ENCODE results near the gene RUNX1.

RUNX1 gene

DNA sequence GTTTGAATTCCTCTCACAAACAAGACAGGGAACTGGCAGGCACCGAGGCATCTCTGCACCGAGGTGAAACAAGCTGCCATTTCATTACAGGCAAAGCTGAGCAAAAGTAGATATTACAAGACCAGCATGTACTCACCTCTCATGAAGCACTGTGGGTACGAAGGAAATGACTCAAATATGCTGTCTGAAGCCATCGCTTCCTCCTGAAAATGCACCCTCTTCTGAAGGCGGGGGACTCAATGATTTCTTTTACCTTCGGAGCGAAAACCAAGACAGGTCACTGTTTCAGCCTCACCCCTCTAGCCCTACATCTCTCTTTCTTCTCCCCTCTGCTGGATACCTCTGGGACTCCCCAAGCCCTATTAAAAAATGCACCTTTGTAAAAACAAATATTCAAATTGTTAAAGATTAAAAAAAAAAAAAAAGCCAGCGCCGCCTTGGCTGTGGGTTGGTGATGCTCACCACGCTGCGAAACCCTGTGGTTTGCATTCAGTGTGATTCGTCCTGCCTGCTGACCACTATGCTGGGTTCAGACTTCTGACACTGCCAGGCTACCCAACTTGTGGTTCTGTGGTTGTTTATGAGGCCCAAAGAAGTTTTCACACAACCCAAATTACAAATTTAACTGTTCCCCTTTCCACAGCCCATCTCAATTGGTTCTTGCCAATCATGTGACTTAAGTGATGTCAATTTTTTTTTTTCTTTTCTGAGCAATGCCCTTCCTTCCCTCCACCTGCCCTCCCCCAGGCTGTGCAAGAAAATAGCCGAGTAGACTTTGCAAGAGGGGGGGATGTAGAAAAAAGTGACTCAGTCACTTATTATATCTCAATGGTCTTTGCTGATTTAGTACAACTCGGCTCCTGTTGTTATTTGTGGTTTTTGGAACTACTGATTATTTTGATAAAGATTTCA, at the start of gene RUNX1:
Gene RUNX1 (minus strand): TSS at position 597 of the 912 bp plus-strand sequence.
- peak; percentile 90 for DNase-seq

GRCh38 chr21:35097525-35097924, 48.4 kb upstream of the RUNX1 start:
- DNase-seq, result no peak

GRCh38 chr21:35096959-35097358, 47.9 kb upstream of the RUNX1 start:
- DNase-seq, result no peak

DNA sequence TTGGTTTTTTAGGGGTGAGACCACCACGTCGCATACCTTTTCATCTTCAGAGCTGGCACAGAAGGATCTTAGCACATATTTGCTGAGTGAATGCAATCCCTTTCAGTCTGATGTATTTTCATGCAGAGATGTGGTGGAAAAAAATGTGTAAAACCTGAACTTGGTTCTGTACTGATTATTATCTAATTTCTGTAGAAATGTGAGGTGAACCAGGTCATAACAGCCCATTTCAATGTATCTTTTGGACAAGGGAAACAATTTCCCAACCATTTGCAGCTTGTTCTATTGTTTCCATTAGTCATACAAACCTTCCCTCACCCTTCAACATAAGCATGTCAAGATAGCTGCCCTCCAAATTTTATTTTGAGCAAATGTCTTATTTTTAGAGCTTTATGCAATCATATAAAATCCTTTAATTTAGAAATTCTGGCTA, 46.8 kb upstream of the RUNX1 start:
- no peak for DNase-seq

GRCh38 chr21:35093514-35093913, 44.4 kb upstream of the RUNX1 start:
- DNase-seq, result no peak

GRCh38 chr21:35091496-35091895, 42.4 kb upstream of the RUNX1 start:
- no peak for DNase-seq

DNA sequence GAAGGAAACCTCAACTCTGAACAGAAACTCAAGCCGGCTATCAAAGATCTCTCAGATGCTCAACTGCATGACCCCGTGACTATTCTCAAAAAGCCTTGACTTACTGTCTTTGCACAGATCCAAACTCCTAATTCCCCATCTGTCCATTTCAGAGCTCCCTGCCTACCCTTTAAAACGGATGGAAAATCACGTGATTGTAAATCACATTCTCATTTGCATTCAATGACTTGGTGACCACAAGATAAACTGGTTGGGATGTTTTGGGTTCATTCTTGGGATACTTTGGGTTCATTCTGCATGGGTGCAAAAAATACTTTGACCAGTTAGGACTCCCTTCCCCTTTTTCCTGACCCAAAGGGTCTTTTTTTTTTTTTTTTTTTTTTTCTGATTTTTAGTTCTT, 41.3 kb upstream of the RUNX1 start:
- DNase-seq, result no peak

DNA sequence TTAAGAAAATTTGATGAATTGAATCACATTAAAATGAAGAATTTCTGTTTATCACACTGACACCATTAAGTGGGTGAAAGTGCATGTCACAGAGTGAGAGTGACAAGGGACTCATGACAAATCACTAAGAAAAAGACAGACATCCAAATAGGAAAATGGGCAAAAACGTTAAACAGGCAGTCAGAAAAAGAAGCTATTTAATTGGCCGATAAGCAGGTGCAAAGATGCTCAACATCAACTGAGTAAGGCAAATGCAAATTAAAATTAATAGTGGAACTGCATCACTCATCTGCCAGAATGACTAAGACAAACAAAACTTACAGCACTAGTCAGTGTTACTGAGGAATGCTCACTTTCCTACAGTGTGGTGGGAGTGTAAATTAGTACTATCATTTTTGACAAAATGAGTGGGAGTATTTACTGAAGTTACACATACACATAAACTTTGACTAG, 39.2 kb upstream of the RUNX1 start:
- no peak for DNase-seq

DNA sequence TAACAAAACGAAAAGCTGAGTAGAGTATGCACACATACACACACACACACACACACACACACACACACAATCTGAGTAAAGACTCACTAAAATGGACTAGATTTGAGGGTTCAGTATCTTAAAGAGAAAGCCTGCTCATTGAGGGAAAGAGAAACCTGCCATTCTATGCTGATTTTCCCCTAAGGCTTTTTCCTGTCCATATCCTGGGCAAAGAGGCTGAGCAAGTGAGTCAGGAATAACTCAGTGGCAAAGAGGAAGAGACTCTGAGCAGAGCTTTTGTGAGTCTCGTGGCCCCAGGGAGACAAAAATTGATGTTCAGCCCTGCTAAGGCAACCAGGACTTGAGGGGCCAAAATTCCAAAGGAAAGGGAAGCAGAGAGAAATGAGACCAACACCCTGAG, 37.3 kb upstream of the RUNX1 start:
- no peak for DNase-seq

DNA sequence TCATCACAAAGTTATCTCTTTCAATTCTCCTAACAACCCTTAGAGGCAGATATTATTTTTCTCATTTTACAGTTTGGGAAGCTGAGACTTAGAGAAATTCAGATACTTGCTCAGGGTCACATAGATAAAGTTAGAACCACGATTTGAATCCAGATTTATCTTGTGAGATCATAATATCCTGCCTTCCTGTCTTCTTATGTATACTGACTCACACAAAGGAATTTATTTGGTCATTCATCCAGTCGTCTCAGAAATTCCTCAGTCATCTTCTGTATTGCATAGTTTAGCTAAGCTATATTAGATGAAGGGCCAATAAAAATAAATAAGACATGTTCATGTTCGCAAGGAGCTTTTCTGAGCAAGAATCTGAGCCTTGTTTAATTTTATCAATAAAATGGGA, 35.8 kb upstream of the RUNX1 start:
- DNase-seq, result no peak

- no peak for DNase-seq
Measured at GRCh38 chr21:35083246-35083645, 34.1 kb upstream of the RUNX1 start.

GRCh38 chr21:35081861-35082260, 32.8 kb upstream of the RUNX1 start:
- no peak for DNase-seq

DNA sequence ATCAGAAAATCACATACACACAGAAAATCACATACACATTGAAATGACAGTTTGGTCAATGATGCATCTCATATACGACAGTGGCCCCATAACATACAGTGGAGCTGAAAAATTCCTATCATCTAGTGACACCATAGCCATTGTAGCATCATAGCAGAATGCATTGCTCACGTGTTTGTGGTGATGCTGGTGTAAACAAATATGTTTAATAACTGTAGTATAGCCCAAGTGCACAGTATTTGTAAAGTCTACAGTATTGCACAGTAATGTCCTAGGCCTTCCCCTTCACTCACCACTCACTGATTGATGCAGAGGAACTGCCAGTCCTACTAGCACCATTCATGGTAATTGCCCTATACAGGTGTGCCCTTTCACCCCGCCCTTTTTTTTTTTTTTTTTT, 30.1 kb upstream of the RUNX1 start:
- DNase-seq, result no peak

DNA sequence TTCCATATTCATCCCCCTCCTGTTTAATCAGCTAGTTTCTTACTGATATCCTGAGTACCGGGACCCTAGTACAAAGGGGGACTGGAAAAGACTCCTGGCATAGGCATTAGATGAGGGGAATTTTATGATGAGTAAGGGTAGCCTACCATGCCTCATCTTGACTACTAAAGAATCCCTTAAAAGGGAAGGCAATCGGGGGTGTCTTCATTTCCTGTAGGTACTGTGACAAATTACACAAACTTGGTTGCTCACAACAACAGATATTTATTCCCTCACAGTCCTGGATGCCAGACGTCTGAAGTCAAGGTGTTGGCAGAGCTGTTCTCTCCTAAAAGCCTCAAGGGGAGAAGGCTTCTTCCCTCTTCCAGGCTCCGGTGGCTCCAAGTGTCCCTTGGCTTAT, 28.9 kb upstream of the RUNX1 start:
- DNase-seq, result no peak

GRCh38 chr21:35077466-35077865, 28.4 kb upstream of the RUNX1 start:
- DNase-seq, result no peak

- DNase-seq, result no peak
Measured at GRCh38 chr21:35075546-35075945, 26.4 kb upstream of the RUNX1 start.

GRCh38 chr21:35072960-35073359, 23.9 kb upstream of the RUNX1 start:
- DNase-seq, result no peak

DNA sequence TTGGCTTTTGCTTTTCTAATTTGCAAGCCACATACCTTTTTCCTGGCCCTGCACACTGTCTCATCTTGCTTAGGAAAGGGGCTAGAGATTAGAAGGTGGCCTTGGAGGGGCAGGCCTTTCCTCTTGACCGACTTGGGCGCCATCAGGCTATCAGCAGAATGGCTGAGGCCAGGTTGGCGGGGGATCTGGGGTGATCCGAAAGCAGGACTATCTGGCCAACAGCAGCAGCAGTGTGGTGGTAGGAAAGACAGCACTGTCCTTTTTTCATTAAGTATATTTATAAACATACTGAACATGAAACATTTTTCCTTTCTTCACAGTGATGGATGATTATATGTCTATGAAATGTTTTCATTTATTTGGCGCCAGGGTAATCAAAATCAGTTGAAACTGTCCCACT, 23.5 kb upstream of the RUNX1 start:
- DNase-seq, result no peak

GRCh38 chr21:35071347-35071746, 22.2 kb upstream of the RUNX1 start:
- no peak for DNase-seq

DNA sequence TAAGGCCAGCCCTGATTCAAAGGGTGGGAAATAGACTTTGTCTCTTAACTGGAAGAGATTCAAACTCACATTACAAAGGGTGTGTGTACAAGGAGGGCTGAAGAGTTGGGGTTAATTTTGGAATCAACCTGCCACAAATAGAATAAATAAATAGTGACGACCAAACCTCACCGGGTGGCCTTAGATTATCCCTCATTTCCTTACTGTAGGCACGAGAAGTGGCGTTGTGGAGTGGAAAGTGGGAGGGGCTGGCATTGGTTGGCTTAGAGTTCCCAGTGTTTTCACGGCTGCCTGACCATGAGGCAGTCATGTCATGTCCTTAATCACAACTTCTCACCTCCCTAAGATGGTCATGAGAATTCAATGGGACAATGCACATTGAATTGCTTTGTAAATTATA, 21.3 kb upstream of the RUNX1 start:
- no peak for DNase-seq

- DNase-seq, result no peak
Measured at GRCh38 chr21:35066824-35067223, 17.7 kb upstream of the RUNX1 start.

- DNase-seq, result no peak
Measured at GRCh38 chr21:35063428-35064172, 14.5 kb upstream of the RUNX1 start.

GRCh38 chr21:35062016-35062415, 12.9 kb upstream of the RUNX1 start:
- DNase-seq, result no peak

- DNase-seq, result no peak
Measured at GRCh38 chr21:35059742-35060141, 10.6 kb upstream of the RUNX1 start.
